ENCODE data around the gene WNT8B.

DNA sequence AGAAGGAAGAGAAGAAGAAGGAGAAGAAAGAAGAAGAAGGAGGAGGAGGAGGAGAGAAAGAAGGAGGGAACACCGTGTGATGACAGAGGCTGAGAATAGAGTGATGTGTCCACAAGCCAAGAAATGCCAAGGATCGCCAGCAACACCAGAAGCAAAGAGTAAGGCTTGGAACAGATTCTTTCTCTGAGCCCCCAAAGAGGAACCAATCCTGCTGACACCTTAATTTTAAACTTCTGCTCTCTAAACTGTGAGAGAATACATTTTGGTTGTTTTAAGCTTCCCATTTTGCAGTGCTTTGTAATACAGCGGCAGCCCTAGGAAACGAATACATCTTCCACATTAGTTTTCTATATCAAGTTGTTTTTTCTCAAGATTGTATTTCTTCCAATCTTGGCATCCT lies 13.9 kb upstream of the WNT8B start:
- TF ChIP-seq POLR2A (IDR thresholded peaks at IDR 0.05; ENCODE audit: low read length): no peak
- no peak for TF ChIP-seq GATA1 (IDR thresholded peaks at IDR 0.05; ENCODE audit: low read depth, low read length)

Data from erythroblast (primary cell).